Measurements from ENCODE around the gene SLC35A5. TPM values are rescaled to one million over a fixed set of nuclear protein-coding genes. Genes with fewer than 3 reads are reported as not detected.

The SLC35A5 gene
- total and polyA plus RNA-seq, 9 of the 15 experiments (the other 6 are each of a cell fraction or from before 2014, with no cell fraction given): 4.0 to 13.0 (median 9.7) TPM

DNA sequence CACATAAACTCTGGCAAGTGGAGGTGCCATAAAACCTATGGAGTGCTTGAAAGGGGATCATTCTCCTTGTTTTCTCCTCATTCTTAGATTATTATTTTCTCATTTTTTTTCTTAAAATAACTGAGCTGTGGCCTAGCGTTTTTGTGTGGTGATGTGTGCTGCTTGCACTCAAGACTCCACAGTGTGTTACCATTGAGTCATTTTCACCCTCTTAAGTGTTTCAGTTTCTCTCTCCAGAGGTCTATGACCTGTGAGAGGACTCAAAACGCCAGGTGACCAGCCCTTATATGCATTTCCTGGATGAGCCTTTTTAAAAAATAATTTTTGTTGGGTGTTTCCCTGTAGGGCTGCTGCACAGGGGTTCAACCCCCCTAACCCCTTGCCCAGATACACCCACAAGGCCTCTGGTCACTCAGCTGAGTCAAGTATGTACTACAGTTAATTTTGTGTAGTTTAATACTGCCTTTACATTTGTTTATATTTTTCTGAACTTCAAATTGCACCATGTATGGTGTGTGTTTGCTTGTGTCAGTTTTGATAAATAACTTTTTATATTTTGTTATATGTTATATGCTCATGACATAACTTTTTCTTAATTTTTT, 47.2 kb upstream of the SLC35A5 start:
- no peaks in the 10 kb centered on the region for H3K9me1 ChIP-seq (ENCODE audit: control insufficient read depth, insufficient read depth, low read length)
- H3K79me2 ChIP-seq (ENCODE audit: control insufficient read depth, insufficient read depth, low read length): no peaks in the 10 kb centered on the region
- H3K9ac ChIP-seq (ENCODE audit: insufficient read depth in 1 of 2, low read depth in 2 of 2, low read length in 2 of 2): no peak overlapping the region
- no peak overlapping the region for H3K27ac ChIP-seq (ENCODE audit: extremely low read depth, low read depth, low read length)
- 0% methylated on average over 2 of the region's 2 CpGs for WGBS (ENCODE audit: insufficient coverage, low coverage, missing lambda C conversion rate)
- H3K4me2 ChIP-seq (ENCODE audit: insufficient read depth, low read length): no peak overlapping the region
- H3K9me3 ChIP-seq (replicated peaks; ENCODE audit: control insufficient read depth, insufficient read depth, low read depth, low read length): no peaks in the 10 kb centered on the region
- intact Hi-C loops (cut with micrococcal nuclease) (loop anchor here (5.0 kb wide), 1 partner anchor 402 kb away; no protein-coding TSS in a partner anchor), in situ Hi-C loops (cut with MboI) (loop anchor here (25.0 kb wide), 2 partner anchors 202 to 402 kb away; no protein-coding TSS in a partner anchor)
- no peak for ATAC-seq
- CTCF ChIA-PET (ENCODE audit: low intra/inter-chr PET ratio): no interaction called here
- H3K4me1 ChIP-seq (replicated peaks in 1 of 2; ENCODE audit: control insufficient read depth in 2 of 2, insufficient read depth in 2 of 2, low read length in 2 of 2): no peaks in the 10 kb centered on the region
- no peaks in the 10 kb centered on the region for H3K27me3 ChIP-seq (ENCODE audit: control insufficient read depth in 2 of 2, insufficient read depth in 2 of 2, low read length in 2 of 2)
- H4K20me1 ChIP-seq (replicated peaks; ENCODE audit: control insufficient read depth, insufficient read depth, low read length): no peaks in the 10 kb centered on the region; the same call in 1 of the 2 replicates
- no TSS peak for BruUV-seq (replicated peaks)
- FAIRE-seq: no peak
- no peak overlapping the region for H3K4me3 ChIP-seq
- POLR2A ChIA-PET: no interaction called here
- DNase-seq (ENCODE audit: extremely low read depth in 1 of 4, low spot score in 3 of 4): no peak
- H3K36me3 ChIP-seq (ENCODE audit: control insufficient read depth, insufficient read depth, low read length): no peaks in the 10 kb centered on the region
- H2AFZ ChIP-seq (ENCODE audit: low read depth, low read length): no peak overlapping the region
- no peak for TF ChIP-seq MEF2D (tag; conservative IDR thresholded peaks at IDR 0.05; ENCODE audit: low read depth)
- no peak for TF ChIP-seq HLTF (IDR thresholded peaks at IDR 0.05)
- no peak for TF ChIP-seq DDX20 (tag; IDR thresholded peaks at IDR 0.05; ENCODE audit: low read depth)
- no peak for TF ChIP-seq ZNF282 (CRISPR knock-in tag; IDR thresholded peaks at IDR 0.05)
- no peak for TF ChIP-seq MBD2 (IDR thresholded peaks at IDR 0.05; ENCODE audit: borderline replicate concordance, low read depth)
- TF ChIP-seq, protein P1, sequence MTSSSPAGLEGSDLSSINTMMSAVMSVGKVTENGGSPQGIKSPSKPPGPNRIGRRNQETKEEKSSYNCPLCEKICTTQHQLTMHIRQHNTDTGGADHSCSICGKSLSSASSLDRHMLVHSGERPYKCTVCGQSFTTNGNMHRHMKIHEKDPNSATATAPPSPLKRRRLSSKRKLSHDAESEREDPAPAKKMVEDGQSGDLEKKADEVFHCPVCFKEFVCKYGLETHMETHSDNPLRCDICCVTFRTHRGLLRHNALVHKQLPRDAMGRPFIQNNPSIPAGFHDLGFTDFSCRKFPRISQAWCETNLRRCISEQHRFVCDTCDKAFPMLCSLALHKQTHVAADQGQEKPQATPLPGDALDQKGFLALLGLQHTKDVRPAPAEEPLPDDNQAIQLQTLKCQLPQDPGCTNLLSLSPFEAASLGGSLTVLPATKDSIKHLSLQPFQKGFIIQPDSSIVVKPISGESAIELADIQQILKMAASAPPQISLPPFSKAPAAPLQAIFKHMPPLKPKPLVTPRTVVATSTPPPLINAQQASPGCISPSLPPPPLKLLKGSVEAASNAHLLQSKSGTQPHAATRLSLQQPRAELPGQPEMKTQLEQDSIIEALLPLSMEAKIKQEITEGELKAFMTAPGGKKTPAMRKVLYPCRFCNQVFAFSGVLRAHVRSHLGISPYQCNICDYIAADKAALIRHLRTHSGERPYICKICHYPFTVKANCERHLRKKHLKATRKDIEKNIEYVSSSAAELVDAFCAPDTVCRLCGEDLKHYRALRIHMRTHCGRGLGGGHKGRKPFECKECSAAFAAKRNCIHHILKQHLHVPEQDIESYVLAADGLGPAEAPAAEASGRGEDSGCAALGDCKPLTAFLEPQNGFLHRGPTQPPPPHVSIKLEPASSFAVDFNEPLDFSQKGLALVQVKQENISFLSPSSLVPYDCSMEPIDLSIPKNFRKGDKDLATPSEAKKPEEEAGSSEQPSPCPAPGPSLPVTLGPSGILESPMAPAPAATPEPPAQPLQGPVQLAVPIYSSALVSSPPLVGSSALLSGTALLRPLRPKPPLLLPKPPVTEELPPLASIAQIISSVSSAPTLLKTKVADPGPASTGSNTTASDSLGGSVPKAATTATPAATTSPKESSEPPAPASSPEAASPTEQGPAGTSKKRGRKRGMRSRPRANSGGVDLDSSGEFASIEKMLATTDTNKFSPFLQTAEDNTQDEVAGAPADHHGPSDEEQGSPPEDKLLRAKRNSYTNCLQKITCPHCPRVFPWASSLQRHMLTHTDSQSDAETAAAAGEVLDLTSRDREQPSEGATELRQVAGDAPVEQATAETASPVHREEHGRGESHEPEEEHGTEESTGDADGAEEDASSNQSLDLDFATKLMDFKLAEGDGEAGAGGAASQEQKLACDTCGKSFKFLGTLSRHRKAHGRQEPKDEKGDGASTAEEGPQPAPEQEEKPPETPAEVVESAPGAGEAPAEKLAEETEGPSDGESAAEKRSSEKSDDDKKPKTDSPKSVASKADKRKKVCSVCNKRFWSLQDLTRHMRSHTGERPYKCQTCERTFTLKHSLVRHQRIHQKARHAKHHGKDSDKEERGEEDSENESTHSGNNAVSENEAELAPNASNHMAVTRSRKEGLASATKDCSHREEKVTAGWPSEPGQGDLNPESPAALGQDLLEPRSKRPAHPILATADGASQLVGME (CRISPR knock-in tag; IDR thresholded peaks at IDR 0.05): no peak
- TF ChIP-seq GATA2 (CRISPR knock-in tag; IDR thresholded peaks at IDR 0.05): no peak
- TF ChIP-seq, protein P2, sequence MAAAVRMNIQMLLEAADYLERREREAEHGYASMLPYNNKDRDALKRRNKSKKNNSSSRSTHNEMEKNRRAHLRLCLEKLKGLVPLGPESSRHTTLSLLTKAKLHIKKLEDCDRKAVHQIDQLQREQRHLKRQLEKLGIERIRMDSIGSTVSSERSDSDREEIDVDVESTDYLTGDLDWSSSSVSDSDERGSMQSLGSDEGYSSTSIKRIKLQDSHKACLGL (CRISPR knock-in tag; IDR thresholded peaks at IDR 0.05; ENCODE audit: borderline replicate concordance, poor library complexity, severe bottlenecking): no peak
- TF ChIP-seq, protein P3, sequence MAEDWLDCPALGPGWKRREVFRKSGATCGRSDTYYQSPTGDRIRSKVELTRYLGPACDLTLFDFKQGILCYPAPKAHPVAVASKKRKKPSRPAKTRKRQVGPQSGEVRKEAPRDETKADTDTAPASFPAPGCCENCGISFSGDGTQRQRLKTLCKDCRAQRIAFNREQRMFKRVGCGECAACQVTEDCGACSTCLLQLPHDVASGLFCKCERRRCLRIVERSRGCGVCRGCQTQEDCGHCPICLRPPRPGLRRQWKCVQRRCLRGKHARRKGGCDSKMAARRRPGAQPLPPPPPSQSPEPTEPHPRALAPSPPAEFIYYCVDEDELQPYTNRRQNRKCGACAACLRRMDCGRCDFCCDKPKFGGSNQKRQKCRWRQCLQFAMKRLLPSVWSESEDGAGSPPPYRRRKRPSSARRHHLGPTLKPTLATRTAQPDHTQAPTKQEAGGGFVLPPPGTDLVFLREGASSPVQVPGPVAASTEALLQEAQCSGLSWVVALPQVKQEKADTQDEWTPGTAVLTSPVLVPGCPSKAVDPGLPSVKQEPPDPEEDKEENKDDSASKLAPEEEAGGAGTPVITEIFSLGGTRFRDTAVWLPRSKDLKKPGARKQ (CRISPR knock-in tag; IDR thresholded peaks at IDR 0.05): no peak
- TF ChIP-seq, protein P4, sequence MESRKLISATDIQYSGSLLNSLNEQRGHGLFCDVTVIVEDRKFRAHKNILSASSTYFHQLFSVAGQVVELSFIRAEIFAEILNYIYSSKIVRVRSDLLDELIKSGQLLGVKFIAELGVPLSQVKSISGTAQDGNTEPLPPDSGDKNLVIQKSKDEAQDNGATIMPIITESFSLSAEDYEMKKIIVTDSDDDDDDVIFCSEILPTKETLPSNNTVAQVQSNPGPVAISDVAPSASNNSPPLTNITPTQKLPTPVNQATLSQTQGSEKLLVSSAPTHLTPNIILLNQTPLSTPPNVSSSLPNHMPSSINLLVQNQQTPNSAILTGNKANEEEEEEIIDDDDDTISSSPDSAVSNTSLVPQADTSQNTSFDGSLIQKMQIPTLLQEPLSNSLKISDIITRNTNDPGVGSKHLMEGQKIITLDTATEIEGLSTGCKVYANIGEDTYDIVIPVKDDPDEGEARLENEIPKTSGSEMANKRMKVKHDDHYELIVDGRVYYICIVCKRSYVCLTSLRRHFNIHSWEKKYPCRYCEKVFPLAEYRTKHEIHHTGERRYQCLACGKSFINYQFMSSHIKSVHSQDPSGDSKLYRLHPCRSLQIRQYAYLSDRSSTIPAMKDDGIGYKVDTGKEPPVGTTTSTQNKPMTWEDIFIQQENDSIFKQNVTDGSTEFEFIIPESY (CRISPR knock-in tag; IDR thresholded peaks at IDR 0.05): no peak
- no peak for TF ChIP-seq PRMT5 (CRISPR knock-in tag; IDR thresholded peaks at IDR 0.05)
- TF ChIP-seq GABPB2 (CRISPR knock-in tag; conservative IDR thresholded peaks at IDR 0.05): no peak
- TF ChIP-seq OTX1 (CRISPR knock-in tag; IDR thresholded peaks at IDR 0.05): no peak

Data from K562 (cell line).